T follicular helper cell (primary cell): ENCODE measurements around the gene FANCM.
A peak's percentile ranks its signal among the peaks of the same experiment; 100 is the strongest.

Experiments used
- DNase-seq: peaks from one replicate; pipeline ENCODE4 v3.0.0-alpha.2; 2020; ENCODE audit warnings: low read depth
- total RNA-seq, 2 experiments: gene quantifications; one replicate each; lab custom pipeline; 2026; lab: John Stamatoyannopoulos, UW

Gene FANCM, protein sequence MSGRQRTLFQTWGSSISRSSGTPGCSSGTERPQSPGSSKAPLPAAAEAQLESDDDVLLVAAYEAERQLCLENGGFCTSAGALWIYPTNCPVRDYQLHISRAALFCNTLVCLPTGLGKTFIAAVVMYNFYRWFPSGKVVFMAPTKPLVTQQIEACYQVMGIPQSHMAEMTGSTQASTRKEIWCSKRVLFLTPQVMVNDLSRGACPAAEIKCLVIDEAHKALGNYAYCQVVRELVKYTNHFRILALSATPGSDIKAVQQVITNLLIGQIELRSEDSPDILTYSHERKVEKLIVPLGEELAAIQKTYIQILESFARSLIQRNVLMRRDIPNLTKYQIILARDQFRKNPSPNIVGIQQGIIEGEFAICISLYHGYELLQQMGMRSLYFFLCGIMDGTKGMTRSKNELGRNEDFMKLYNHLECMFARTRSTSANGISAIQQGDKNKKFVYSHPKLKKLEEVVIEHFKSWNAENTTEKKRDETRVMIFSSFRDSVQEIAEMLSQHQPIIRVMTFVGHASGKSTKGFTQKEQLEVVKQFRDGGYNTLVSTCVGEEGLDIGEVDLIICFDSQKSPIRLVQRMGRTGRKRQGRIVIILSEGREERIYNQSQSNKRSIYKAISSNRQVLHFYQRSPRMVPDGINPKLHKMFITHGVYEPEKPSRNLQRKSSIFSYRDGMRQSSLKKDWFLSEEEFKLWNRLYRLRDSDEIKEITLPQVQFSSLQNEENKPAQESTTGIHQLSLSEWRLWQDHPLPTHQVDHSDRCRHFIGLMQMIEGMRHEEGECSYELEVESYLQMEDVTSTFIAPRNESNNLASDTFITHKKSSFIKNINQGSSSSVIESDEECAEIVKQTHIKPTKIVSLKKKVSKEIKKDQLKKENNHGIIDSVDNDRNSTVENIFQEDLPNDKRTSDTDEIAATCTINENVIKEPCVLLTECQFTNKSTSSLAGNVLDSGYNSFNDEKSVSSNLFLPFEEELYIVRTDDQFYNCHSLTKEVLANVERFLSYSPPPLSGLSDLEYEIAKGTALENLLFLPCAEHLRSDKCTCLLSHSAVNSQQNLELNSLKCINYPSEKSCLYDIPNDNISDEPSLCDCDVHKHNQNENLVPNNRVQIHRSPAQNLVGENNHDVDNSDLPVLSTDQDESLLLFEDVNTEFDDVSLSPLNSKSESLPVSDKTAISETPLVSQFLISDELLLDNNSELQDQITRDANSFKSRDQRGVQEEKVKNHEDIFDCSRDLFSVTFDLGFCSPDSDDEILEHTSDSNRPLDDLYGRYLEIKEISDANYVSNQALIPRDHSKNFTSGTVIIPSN (N-terminal part only)
- total RNA-seq: 21.7 to 22.5 reads per million in 2 experiments

DNA sequence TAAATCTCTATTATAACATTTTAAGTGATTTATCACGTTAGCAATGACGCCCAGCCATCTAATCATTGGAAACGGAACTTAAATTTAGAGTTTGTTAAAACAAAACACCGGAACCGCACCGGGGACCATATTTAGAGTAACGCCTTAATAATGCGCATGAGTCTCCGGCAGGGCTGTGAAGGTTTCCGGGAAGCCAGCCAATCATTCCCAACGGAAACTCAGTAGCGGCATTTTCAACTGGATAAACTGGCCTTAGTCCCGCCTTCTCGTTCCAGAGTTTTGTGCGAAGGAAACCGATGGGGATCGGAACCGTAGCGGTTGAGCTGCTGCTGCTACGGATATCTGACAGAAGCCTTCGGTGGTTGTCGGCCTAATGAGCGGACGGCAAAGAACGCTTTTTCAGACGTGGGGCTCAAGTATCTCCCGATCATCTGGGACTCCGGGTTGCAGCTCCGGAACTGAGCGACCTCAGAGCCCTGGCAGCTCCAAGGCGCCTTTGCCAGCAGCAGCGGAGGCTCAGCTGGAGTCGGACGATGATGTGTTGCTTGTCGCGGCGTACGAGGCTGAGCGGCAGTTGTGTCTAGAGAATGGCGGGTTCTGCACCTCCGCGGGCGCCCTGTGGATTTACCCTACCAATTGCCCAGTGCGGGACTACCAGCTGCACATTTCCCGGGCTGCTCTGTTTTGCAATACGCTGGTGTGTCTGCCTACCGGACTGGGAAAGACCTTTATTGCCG is at the start of gene FANCM:
TSS of gene FANCM (plus strand) at position 272 of the 737 bp plus-strand sequence. CDS start at position 374, 102 bp downstream.
- peak; percentile 83 for DNase-seq

DNA sequence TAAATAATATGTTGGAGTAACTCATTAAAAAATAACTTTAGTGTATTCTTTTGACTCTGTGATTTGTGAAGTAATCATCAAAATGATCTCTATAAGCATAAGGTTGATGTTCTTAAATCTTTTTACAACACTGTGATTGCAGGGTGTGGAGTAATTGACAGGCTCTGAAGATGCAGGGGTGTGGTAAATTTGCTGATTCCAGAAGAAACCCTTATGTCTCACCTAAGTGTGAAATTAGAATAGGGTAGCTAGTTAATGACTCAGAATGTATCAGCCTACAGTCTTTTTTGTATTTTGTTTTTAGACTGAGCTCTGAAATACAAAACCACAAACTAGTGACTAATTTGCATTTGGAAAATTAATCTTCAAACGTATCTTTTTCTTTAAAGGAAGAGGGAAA is 45.9 kb upstream of the FANCM start:
- no peak for DNase-seq

DNA sequence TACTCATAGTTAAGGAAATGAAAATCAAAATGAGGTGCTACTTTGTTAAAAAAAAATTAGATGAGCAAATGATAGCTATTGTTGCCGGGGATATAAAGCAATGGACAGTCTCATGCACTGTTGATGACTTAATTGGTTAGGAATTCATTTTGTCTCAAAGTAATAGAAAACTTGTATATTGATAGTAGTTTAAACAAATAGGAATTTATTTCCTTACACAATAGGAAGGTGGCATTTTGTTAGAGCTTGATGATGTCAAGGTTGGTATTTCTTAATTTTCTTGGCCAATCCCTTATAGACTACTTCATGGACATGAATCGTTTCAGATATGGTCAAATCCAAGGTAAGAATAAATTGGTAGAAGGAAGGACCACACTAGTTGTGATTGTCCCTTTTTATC is 44.0 kb upstream of the FANCM start:
- no peak for DNase-seq

DNA sequence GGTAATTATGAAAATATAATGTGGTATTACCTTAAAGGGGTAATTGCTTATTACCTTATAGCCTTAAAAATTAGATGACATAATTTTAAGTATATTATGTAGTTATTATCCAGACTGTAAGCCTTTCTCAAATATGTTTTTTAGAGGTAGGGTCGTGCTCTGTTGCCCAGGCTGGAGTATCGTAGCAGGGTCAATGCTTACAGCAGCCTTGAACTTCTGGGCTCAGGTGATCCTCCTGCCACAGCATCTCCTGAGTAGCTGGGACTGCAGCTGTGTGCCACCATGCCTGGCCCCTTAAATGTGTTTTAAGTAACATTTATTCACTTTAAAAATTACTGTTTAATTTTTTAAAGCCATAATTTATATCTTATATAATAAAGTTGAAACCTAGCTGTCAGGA is 41.5 kb upstream of the FANCM start:
- DNase-seq: no peak

DNA sequence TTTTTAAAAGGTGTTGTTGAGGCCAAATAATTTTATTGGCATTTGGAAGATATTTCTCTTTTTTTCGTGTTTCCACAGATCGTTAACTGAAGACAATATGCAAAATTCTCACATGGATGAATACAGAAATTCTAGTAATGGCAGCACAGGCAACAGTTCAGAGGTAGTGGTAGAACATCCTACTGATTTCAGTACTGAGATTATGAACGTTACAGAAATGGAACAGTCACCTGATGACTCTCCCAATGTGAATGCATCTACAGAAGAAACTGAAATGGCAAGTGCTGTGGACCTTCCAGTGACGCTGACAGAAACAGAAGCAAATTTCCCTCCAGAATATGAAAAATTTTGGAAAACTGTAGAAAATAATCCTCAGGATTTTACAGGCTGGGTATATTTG is 40.6 kb upstream of the FANCM start:
- no peak for DNase-seq

DNA sequence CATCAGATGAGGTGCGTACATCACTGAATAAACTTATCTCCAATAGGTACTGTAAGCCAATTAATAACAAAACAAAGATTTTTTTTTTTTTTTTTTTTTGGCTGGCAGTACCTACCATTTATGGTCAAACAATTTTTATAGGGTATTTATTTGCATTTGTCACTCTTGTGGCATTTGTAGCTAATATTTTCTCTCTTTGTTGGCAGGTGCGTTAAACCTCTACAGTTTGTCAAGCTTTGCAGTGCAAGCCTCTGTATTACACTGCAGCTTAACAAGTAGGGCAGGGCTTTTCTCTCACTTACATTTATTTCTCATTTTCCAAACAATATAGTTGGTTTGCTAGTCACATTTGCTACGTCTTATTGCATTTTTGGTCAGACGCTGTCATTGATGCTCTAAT is 39.5 kb upstream of the FANCM start:
- no peak for DNase-seq

DNA sequence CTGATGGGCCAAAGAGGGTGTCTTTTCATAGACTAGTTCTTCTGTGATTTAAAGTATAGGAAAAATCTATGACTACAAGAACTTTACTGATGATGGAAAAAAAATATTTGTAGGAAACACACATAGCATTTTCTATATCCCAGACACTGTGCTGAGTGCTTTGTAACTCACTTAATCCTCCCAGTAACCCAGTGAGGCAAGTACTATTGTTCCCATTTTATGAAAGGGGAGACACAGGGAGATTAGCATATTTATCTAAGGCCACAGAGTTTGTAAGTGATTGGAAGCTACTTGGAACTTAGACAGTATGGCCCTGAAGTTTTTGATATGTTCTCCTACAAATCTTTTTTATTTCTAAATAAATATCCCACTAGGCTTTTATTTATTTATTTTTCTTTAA is 31.9 kb upstream of the FANCM start:
- DNase-seq: no peak

DNA sequence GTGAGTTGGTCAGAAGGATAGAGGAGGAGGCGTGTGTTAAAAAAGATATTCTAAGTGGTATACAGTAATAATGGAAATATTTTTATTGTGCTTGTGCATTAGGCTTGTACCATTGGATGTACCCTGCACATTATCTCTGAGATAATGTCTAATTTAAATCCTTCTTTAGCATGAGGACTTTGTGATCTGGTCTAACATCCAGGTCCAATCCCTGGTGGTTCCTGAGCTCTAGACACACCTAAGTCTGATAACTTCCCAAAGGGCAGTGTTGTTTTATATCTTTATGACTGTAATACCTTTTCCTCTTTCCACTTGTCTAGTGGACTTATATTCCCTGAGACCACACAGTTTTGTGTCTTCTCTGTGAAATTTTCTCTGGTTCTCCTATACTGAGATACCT is 31.2 kb upstream of the FANCM start:
- DNase-seq: no peak

DNA sequence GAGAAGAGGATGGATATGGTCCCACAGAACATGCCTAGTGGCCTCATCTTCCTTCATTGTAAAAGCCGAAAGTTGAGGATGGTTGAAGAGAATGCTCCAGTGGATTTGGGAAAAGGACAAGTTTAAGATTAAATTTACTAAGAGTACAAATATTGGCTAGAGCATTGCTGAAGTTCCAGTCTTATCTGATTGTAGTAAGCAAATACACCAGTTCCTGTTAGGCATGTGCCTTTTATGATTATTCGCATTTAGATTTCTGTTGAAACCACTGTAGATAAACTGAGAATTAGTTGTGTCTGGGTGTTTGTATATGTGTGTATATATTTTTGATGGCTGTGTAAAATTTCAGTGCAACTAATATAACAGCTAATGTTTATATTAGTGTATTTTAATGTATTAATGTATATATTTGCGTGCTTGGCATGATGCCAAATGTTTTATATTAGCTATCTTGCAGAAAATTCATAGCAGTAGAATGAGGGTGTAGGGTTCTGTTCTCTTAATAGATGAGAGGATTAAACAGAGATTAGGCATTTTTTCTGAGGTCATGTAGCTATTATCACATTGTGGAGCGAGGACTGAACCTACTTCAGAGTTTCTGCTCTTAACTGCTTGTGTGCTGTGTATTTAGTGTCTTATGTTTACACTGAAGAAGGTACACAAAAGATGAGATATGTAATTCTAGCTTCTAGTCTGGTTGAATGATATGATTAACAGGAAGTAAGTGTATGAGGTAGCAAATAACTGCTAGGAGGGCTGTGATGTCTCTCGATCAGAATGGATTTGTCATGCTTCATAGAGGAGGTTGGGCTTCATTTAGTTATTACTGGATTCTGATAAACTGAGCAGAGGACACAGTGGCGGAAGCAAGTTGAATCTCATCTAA is 22.6 kb upstream of the FANCM start:
- no peak for DNase-seq

DNA sequence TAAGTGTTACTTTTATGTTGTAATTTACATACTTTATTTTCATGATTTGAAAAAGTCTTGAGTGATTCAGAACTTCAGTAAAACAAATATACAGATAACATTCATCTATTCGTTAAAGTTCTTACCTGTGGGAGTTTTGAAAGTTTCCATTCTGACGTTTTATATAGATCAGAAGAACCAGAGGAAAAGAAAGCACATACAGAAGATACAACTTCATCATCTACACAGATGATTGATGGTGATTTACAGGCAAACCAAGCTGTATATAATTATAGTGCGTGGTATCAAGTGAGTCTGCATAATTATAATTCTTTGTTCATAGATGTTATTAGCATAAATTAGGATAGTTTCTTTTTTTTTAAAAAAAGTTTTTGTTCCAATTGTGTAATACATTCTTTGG is 21.4 kb upstream of the FANCM start:
- DNase-seq: no peak

DNA sequence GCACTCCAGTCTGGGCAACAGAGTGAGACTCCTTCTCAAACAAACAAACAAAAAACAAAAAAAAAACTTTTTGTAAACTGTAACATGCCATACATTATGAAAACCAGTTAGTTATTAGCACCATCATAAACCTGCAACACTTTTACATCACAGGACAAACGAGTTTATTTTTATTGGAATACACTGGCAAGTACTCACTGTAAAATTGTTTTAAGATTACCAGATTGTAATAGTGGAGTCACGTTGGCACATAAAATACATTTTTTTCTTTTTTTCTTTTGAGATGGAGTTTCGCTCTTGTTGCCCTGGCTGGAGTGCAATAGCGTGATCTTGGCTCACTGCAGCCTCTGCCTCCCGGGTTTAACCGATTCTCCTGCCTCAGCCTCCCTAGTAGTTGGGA is 17.1 kb upstream of the FANCM start:
- DNase-seq: no peak

DNA sequence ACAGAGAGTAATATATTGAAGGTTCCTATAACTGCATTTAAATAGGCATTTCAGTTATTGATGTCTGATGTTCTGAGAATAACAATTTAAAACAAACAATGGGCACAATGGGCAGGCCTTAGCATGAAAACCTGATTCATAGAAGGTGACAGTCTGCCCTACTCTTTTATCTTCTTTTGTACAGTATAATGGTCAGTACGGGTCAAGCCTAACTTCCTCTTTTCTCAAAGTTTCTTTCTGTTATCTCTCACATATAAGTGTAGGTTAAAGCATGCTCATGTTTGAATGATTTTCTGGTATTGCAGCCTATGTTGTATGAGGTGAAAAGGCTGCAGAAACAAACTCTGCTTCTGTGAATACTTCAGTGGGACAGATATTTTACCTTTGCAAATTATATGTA is 15.6 kb upstream of the FANCM start:
- DNase-seq: no peak

DNA sequence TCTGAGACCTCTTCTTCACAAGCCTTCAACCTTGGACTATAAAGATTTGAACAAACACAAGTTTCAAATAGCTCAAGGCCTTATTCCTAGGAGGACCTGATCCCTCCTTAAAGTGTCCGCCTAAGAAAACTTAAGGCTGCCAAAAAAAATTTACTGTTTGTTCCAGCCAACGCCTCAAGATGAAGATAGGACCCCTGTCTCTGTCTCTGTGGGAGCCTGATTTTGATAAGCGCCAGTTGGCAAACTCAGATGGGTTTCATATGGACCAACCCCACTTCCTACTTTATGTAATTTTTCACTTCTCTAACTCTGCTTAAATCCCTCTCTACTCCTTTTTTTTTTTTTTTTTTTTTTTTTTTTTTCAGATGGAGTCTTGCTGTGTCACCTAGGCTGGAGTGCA is 12.5 kb upstream of the FANCM start:
- DNase-seq: no peak

DNA sequence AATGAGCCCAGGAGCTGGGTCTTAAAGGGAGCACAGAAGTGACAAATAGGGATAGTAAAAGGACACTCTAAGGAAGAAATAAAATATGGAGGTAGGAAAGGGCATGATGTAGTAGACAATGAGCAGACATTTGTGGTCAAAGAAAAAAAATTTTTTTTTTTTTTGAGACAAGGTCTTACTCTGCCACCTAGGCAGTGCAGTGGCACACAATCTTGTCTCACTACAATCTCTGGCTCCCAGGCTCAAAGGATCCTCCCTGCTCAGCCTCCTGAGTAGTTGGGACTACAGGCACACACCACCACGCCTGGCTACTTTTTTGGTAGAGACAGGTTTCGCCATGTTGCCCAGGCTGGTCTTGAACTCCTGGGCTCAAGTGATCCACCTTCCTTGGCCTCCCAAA is 10.0 kb upstream of the FANCM start:
- DNase-seq: no peak

DNA sequence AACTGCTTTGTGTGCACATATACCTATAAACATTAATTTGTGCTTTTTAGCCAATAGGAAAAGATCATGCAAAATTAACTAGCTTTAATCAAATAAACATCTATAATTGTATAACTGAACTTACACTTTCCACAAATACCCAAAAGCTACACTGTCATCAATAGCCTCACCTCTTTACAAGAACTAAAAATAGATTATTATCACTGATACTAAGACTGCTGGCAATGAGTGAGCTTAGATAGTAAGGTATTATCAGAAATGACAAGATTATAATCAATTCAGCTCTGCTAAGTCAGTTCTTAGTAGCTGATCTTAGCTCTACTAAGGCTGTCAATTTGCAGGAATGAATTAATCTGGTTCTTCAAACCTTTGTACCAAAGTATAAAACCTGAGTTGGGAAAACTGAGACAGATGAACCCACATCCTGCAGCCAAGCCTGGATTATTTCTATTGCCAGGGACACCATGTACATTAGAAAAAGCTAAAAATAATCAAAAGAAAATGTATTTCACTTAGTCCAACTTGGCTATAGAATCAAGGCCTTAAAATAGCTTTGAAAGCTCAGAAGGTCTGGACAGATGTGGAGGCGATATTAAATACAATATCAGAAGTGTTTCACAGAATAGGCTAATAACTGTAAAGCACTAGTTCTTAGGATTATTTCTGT is 6.6 kb upstream of the FANCM start:
- DNase-seq: no peak

DNA sequence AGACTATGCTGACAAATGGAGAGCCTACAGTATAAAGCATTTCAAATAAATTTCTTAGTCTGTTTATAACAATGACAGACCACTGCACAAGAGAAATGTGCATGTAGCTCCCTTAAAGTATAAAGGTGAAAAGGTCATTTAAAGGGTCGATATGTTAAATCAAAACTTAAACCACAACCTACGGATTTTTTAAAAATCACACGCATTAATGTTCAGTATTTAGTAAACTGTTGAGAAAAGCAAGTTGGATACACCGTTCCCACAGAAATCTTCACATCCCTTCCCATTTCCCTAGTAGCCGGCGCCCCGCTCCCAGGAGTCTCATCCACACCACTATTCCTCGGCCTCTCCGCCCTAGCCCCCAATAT is 2.1 kb upstream of the FANCM start:
- no peak for DNase-seq

DNA sequence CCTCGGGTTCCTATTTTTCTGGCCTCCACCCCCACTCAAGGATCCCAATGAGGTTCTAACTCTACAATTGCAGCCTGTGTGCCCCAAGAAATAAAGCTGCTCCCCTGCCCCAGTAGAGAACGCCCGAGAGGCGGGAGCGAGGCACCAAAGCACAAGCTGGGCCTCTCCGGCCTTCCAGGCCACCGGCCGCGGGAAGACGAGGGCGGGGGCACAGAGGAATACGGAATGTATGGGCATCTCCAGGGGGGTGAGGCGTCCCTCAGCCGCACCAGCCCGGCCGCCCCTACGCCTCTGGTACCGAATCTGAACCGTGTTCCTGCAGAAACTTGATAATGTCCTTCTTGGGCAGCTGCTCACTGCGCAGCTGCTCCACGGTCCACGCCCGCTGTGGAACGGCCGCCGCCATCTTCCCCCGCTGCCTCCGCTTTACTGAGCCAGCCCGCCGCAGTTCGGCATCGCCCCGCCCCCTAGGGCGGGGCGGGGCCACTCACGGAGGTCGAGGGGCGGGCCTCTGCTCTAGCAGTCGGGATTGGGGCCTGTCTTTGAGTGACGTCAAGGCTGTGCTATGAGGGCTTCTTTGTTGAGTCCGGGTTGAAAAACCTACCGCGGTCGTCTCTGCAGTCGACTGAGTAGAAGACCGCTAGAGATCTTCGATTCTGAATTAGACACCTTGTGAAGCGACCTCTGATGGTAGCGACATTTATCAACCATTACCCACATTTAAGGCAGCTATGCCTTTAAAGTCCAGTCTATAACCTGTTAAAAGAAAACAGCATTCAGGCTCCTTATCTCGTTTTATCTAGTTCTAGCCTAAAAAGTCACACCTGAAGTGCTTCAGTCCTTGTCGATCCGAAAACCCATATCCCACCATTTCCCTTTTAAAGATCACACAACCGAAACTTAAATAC is 1.4 kb upstream of the FANCM start, which contains the start of gene FKBP3:
TSS of gene FKBP3 (minus strand) at position 431 of the 908 bp plus-strand sequence. CDS start at position 406, 25 bp downstream.
- DNase-seq: peak; percentile 94

DNA sequence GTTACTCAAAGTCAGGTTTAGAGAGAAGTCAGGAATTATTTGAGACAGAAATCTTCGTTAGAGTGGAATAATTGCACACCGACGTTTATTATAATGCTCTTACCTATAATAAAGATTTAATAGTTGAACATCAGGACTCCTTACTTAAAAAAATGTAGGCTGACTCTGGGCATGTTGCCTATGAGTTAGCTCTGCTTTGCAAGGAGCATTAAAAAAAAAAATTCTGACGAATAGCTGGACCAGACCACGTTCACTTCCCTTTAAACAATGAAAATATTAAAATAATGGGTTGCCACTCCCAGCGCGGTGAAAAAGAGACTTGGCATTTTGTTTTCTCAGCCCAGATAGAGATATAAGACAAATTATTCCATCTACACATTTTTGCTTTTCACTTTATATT is 574 bp upstream of the FANCM start:
- no peak for DNase-seq

DNA sequence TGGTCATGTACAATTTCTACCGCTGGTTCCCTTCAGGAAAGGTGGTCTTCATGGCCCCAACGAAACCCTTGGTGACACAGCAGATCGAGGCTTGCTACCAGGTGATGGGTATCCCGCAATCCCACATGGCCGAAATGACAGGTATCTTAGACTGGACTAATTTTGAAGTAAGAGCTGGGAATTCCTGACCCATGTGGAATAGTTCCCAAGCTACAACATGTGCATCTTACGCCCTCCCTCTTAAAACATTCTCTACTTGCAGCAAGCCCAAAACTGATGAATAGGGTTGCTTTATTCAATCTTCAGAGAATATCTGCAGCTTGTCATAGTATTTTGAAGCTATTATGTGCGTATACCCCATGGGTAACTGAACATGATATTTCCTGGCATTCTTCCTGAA is 669 bp downstream of the FANCM start:
- no peak for DNase-seq
